ENCODE results near the gene CCNQ. TPM values are rescaled to one million over a fixed set of nuclear protein-coding genes. Genes with fewer than 3 reads are reported as not detected.

The CCNQ gene
- polyA plus RNA-seq (ENCODE audit: insufficient read length in 4 of 4) = 10 to 100 TPM; 17.6 to 20.7 (median 19.3) TPM

DNA sequence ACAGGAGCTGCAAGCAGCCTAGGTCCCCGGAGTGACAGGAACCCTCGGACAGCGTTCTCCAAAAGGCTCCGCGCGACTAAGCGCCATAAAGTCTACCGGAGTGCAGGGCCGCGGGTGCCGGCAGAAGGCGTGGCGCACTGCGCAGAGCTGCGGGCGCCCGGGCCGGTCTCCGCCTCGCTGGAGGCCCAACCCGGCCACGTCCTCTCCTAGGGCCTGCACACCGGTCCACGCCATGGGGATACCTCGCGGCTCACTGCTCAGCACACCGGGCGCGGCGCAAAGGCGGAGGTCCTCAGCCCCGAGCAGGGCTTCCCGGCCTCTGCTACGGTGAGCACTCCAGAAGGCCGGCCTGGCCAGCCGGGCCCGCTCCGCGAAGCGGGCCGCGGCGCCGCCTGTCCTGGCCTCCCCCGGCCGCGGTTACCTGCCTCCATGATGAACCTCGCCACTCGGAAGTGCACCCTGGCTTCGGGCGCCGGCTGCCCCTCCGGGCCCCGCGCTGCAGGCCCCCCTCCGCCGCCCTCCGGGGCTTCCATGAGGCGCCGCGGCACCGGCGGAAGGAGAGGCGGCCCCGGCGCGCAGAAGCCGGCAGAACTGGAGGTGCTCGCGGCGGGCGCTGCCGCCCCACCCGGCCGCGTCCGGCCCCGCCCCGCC, at the start of gene CCNQ:
CCNQ (minus strand) TSS at position 599 of the 651 bp plus-strand sequence; CDS start at position 533, 66 bp downstream.
- DNase-seq (ENCODE audit: low read depth in 4 of 4, low spot score in 3 of 4) = no peak

DNA sequence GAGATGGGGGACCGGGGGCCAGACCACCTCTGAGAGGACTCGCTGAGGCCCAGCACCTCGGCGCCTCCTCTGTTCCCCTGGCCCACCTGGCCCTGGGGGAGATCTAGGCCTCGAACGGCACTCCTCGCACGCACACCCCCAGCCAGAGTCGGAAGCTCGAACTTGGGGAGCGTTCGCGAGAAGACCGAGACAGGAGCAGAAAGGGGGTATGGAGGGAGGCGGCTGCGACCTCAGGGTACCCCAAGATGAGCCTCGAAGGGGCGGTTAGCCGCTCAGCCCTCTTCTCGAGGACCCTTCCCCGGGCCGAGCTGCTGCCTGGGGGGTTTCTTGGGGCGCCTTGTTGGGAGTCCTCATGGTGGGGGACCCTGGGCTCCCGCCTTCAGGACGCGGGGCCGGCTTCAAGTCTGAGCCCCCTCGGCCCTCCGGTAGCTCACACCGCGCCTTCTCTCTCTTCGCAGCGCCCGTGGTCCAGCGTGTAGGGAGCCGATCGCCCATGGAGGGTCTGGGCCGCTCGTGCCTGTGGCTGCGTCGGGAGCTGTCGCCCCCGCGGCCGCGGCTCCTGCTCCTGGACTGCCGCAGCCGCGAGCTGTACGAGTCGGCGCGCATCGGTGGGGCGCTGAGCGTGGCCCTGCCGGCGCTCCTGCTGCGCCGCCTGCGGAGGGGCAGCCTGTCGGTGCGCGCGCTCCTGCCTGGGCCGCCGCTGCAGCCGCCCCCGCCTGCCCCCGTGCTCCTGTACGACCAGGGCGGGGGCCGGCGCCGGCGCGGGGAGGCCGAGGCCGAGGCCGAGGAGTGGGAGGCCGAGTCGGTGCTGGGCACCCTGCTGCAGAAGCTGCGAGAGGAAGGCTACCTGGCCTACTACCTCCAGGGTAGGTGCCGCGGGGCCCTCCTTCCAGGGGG, 48.8 kb upstream of the CCNQ start:
- no peak for DNase-seq (ENCODE audit: low read depth in 4 of 4, low spot score in 3 of 4)

DNA sequence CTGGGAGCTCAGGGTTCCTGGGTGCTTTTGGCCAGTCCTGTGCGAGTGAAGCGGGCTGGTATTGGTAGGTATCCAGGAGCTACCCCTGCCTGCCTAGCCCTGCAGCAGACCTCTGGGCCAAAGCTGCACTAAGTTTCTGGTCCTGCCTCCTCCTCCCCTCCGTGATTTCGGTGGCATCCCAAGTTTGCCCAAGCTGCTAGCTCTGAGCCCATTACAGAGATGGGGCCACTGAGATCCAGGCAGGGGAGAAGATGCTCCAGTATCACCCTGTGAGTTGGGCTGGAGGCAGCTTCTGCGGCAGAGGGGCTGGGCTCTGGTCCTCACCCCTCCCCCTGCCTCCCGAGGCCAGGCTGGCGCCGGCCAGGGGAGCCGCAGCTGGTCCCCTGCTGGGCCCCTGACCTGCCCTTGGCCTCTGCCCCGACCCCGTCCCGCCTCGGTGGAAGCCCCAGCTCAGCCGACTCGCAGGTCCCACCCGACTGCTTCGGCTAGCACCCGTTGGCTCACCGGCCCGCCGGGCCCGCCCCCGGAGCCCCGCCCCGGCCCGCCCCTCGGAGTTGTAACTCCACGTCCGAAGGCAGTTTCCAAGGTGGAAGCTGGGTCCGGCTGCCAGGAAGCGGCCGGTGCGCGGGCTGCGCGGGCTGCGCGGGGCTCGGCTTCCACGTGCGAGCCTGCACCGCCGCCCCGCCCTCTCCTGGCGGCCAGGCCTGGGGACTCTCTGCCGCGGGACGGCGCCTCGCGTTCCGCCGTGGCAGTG, 47.9 kb upstream of the CCNQ start, which contains the start of gene DUSP9:
DUSP9 (plus strand) TSS at position 584 of the 754 bp plus-strand sequence. CDS start 751 bp downstream, outside the sequence.
- DNase-seq (ENCODE audit: low read depth in 4 of 4, low spot score in 3 of 4) = no peak

GRCh38 chrX:153645921-153646488, 47.1 kb upstream of the CCNQ start:
- no peak for DNase-seq (ENCODE audit: low read depth in 4 of 4, low spot score in 3 of 4)

- no peak for DNase-seq (ENCODE audit: low read depth in 4 of 4, low spot score in 3 of 4)
These were observed 46.2 kb upstream of the CCNQ start for GRCh38 chrX:153645151-153645550.

- DNase-seq (ENCODE audit: low read depth in 4 of 4, low spot score in 3 of 4) = no peak
These were observed 45.6 kb upstream of the CCNQ start for GRCh38 chrX:153644356-153645125.

DNA sequence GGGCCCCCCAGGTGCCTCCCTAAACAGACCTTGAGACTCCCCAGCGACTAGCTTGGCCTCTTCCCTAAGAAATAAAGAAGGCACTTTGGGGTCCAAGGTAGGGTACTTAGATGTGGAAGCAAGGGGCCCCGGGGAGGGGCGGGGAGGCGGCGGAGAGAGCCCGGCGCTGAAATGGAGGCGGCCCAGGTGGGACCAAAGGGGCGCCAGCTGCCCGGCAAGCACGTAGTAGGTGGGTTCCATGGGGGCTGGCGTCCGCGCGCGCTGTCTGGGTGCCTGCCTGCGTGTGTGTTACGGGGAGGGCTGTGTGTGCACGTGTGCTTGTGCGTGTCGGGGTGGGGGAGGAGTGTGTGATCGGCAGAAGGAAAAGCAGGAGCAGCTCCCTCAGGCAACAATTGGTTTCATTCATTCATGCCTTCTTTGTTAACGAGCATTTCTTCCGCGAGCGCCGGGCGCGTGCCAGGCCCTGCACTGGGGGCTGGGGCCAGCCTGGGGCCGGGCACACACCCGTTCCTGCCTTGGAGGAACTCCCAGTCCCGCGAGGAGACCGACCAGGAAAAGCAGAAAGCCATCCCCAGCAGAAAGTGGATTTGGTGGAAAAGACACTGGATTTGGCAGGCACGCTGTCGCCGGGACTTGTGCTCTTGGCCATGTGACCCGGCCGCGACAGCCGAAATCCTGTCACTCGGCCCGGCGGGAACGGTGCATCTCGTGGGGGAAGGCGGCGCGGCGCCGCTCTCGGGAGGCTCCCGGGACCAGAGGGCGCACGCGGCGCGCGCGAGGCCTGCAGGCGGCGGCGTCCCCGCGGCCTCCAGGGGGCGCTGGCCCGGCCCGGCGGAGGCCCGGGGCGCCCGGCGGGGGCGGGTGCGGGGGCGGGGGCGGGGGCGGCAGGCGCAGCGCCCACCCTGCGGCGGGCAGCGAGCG, 44.8 kb upstream of the CCNQ start:
- DNase-seq (ENCODE audit: low read depth in 4 of 4, low spot score in 3 of 4) = no peak

- DNase-seq (ENCODE audit: low read depth in 4 of 4, low spot score in 3 of 4) = no peak
These were observed 43.9 kb upstream of the CCNQ start for GRCh38 chrX:153642655-153643430.

DNA sequence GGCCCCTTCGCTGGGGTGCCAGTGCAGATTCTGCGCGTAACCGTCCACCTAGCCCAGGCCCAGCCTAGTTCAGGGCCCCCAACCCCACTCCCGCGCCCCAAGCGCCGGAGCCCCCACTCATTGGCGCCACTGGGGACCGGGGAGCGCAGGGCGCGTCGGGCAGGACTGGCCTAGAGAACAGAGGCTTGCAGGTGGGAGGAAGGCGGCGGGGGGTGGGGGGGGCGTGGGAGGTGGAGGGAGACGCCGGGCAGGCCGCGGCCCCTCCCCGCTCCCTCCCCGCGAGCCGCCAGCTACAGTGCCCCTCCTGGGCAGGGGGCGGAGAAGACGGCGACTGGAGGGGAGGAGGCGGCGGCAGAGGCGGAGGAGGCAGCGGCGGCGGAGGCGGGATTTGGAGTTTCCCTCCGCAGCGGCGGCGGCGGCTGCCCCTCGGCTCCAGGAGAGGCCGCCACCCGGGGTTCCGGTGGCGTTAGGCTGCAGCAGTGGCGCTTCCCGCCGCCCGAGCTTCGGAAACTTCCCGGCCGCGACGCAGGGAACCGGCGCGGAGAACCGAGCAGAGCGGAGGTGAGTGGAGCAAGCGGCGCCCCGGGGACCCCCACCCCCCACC, 43.2 kb upstream of the CCNQ start:
- no peak for DNase-seq (ENCODE audit: low read depth in 4 of 4, low spot score in 3 of 4)

GRCh38 chrX:153641627-153642026, 42.7 kb upstream of the CCNQ start:
- no peak for DNase-seq (ENCODE audit: low read depth in 4 of 4, low spot score in 3 of 4)

GRCh38 chrX:153640736-153641575, 42.0 kb upstream of the CCNQ start:
- no peak for DNase-seq (ENCODE audit: low read depth in 4 of 4, low spot score in 3 of 4)

GRCh38 chrX:153640045-153640686, 41.2 kb upstream of the CCNQ start:
- no peak for DNase-seq (ENCODE audit: low read depth in 4 of 4, low spot score in 3 of 4)

GRCh38 chrX:153639177-153640044, 40.5 kb upstream of the CCNQ start:
- DNase-seq (ENCODE audit: low read depth in 4 of 4, low spot score in 3 of 4) = no peak

DNA sequence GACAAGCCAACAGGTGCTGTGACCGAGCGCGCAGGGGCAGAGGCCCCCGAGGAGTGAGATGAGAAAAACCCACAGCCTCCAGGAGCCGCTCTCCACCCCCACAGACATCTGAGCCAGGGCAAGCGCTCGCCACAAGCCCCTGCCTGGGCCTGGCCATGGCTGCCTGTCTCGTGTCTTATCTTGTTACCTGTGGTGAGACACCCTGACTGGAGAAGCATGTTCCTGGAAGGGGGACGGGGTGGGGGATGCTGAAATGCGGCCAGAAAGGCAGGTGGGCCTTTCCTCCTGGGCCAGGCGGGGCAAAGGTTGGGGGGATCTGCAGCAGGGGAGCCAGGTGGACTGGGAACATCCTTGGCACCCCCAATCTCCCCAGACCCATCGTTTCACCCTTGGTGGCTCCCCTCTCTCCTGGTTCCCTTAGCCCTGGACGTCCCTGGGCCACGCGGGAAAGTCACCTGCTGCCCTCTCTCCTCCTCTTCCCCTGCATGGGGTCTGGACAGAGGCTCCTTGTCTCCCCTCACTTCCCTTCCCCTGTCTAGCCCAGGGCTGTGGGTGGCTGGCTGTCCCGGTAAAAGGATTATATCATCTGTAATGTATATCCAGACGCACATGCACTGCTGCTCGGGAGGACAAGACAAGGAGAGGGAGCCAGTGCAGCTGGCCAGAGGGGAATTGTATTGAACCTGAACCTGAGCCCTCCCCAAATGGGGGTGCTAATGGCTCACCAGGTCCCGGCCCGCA, 39.7 kb upstream of the CCNQ start:
- DNase-seq (ENCODE audit: low read depth in 4 of 4, low spot score in 3 of 4) = no peak

DNA sequence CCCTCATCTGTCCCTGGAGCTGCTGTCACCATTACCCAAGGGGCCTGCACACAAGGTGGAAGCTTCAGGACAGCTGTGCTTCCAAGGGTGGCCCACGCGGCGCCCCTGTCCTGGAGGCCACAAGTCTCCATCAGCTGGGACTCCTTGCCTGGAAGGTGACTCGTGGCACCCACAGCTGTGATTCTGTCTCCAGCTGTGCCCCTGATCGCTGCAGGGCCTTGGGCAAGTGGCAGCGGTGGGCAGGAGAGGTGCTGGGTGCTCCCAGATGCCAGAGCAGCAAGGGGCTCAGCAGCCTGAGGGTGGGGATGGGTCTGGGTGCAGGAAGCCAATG, 39.1 kb upstream of the CCNQ start:
- no peak for DNase-seq (ENCODE audit: low read depth in 4 of 4, low spot score in 3 of 4)
